PC-9 (cell line): ENCODE measurements around the gene TADA2B. TPM values are rescaled to one million over a fixed set of nuclear protein-coding genes. Genes with fewer than 3 reads are reported as not detected.
A peak's percentile ranks its signal among the peaks of the same experiment; 100 is the strongest.

Experiments
- BruUV-seq: library from RNA; stranded (reverse); fragments of 400-500 nt; replicated peaks from 2 replicates; lab custom pipeline; 2021; lab: Mats Ljungman, UMichigan
- CTCF ChIA-PET: fragments of 300-600 bp; sonication (Branson Sonifier 250); formaldehyde crosslinking; loops from one replicate; lab custom pipeline; 2022; ENCODE audit warnings: antibody characterized with exemption; lab: Charles Lee
- POLR2A ChIA-PET: fragments of 300-600 bp; sonication (Branson Sonifier 250); formaldehyde crosslinking; loops from one replicate; lab custom pipeline; 2022; ENCODE audit warnings: antibody characterized with exemption; ENCODE audit not compliant: unreplicated experiment; lab: Charles Lee
- DNase-seq, 2 experiments: peaks; one replicate each; pipeline versions ENCODE4 v3.0.0 to v3.0.0-alpha.2; 2015 to 2022; ENCODE audit warnings: mixed read lengths in 1 of 2
- H2AFZ ChIP-seq: fragments of 200-600 bp; sonication (generic); 2 replicates; pipeline ENCODE4 v1.8.1; 2017; ENCODE audit warnings: antibody characterized with exemption
- H3F3A ChIP-seq: fragments of 200-600 bp; sonication (generic); 2 replicates; pipeline ENCODE4 v1.8.1; 2017; ENCODE audit warnings: antibody characterized with exemption, mild to moderate bottlenecking, low read depth; ENCODE audit not compliant: insufficient read depth
- H3K27ac ChIP-seq: fragments of 200-600 bp; sonication (generic); 2 replicates; pipeline ENCODE4 v1.6.1; 2016; ENCODE audit warnings: mixed run types
- H3K27me3 ChIP-seq: fragments of 200-600 bp; sonication (generic); 2 replicates; pipeline ENCODE4 v1.6.1; 2016; ENCODE audit warnings: low read depth, mixed run types; ENCODE audit not compliant: insufficient read depth
- H3K36me3 ChIP-seq: fragments of 200-600 bp; sonication (generic); 2 replicates; pipeline ENCODE4 v1.6.1; 2016; ENCODE audit warnings: low read depth, mixed run types
- H3K4me1 ChIP-seq: fragments of 200-600 bp; sonication (generic); replicated peaks from 2 replicates; pipeline ENCODE4 v1.6.1; 2016; ENCODE audit warnings: mixed run types; ENCODE audit not compliant: insufficient read depth
- H3K4me2 ChIP-seq: fragments of 200-600 bp; sonication (generic); 2 replicates; pipeline ENCODE4 v1.6.1; 2017; ENCODE audit warnings: mixed run types
- H3K4me3 ChIP-seq: fragments of 200-600 bp; sonication (generic); 2 replicates; pipeline ENCODE4 v1.6.1; 2016; ENCODE audit warnings: mixed run types
- H3K79me2 ChIP-seq: fragments of 200-600 bp; sonication (generic); 2 replicates; pipeline ENCODE4 v1.6.1; 2017; ENCODE audit warnings: low read depth, mixed run types
- H3K9me2 ChIP-seq: fragments of 200-600 bp; sonication (generic); 2 replicates; pipeline ENCODE4 v1.8.1; 2017; ENCODE audit warnings: mild to moderate bottlenecking; ENCODE audit not compliant: insufficient read depth
- H3K9me3 ChIP-seq: fragments of 200-600 bp; sonication (generic); 2 replicates; pipeline ENCODE4 v1.8.1; 2016; ENCODE audit warnings: low read depth; ENCODE audit not compliant: insufficient read depth
- H4K20me1 ChIP-seq: fragments of 200-600 bp; sonication (generic); 2 replicates; pipeline ENCODE4 v1.8.1; 2017; ENCODE audit not compliant: insufficient read depth
- EZH2 ChIP-seq: fragments of 200-600 bp; sonication (generic); IDR thresholded peaks from 2 replicates; pipeline ENCODE4 v1.8.0; 2017; ENCODE audit warnings: antibody characterized with exemption, low read depth
- intact Hi-C: fragments of 100-400 bp; cut with micrococcal nuclease; formaldehyde crosslinking; loops from one replicate; pipeline ENCODE4 v1.10.0; 2022; ENCODE audit not compliant: unreplicated experiment
- total RNA-seq: library from RNA; stranded (reverse); gene quantifications from 2 replicates; pipeline ENCODE4 v1.2.3, GENCODE V29; 2021
- TF ChIP-seq, protein P1 (sequence below): fragments of 200-600 bp; sonication (generic); conservative IDR thresholded peaks from 2 replicates; pipeline ENCODE4 v1.6.1; 2017; ENCODE audit warnings: mixed run types, antibody characterized with exemption, mild to moderate bottlenecking, moderate library complexity

The TADA2B gene
- total RNA-seq, 1 experiment from 2014 or later = 9.5 TPM

DNA sequence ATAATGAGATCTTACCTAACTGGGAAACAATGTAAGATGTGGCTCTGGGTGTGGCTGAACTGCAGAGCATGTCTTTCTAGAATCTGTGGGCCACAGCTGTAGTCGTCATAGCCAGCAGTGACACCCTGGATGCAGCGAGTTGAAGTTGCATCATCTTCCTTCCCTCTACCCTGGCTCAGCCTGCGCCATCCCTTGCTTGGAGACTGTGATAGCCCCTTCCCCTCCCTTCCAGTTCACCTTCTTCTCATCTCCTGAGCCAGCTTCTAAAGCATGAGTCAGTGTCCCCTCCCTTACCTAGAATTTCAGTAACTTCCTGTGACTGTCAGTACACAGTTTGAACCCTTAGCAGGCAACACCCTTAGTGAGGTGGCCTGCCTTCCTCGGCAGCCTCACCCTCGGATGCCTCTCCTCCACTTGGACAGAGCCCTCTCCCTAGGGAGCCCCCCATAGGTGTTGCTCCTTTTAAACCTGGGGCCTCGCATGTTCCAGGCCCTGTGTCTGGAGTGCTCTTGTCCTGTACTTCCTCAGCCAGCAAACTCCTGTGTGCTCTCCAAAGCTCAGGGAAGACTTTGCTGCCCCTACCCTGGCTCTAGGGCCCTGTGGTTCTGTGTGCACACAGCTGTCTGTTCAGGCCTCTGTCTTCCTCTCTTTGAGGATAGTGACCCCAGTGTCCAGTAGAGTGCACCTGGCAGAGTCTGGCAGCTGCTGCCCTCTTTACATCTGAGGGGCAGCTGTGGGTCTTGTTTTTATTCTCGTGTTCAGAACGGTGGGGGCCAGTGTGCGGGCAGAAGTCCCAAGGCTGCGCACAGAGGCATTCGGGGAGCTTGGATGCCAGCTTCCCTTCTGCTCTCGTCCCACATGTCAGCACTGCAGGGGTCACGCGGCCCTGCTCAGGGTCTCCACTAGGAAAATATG lies 43.7 kb upstream of the TADA2B start:
- Histone ChIP-seq H3K4me2 (peak overlapping the region; percentile 57), H3K4me3 (no peak overlapping the region), H3K79me2 (0 out of 2 replicates have a peak, but pooled peaks cover 13% of the 10 kb centered on the region), H3K36me3 (no peaks in the 10 kb centered on the region), H2AFZ (no peak overlapping the region), H3K4me1 (peaks cover 26% of the 10 kb centered on the region), H3K27ac (peak overlapping the region; percentile 86), H3K9me2 (no peaks in the 10 kb centered on the region), H4K20me1 (no peaks in the 10 kb centered on the region), H3F3A (peaks cover 16% of the 10 kb centered on the region), H3K9me3 (no peaks in the 10 kb centered on the region), H3K27me3 (no peaks in the 10 kb centered on the region)
- intact Hi-C loops = loop anchor here (1.0 to 2.0 kb wide), 3 partner anchors 23 to 82 kb away; partner anchors contain the start of gene GRPEL1
- POLR2A ChIA-PET = no interaction called here
- CTCF ChIA-PET = interaction anchor here (1.0 kb wide), 1 partner anchor 43 kb away, joined by 3 read pairs; a partner anchor contains a TSS
- BruUV-seq = TSS peak; percentile 38
- TF ChIP-seq, protein P1, sequence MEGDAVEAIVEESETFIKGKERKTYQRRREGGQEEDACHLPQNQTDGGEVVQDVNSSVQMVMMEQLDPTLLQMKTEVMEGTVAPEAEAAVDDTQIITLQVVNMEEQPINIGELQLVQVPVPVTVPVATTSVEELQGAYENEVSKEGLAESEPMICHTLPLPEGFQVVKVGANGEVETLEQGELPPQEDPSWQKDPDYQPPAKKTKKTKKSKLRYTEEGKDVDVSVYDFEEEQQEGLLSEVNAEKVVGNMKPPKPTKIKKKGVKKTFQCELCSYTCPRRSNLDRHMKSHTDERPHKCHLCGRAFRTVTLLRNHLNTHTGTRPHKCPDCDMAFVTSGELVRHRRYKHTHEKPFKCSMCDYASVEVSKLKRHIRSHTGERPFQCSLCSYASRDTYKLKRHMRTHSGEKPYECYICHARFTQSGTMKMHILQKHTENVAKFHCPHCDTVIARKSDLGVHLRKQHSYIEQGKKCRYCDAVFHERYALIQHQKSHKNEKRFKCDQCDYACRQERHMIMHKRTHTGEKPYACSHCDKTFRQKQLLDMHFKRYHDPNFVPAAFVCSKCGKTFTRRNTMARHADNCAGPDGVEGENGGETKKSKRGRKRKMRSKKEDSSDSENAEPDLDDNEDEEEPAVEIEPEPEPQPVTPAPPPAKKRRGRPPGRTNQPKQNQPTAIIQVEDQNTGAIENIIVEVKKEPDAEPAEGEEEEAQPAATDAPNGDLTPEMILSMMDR = no peak
- TF ChIP-seq EZH2 = no peak
- peak; percentile 79 to 93 for DNase-seq

DNA sequence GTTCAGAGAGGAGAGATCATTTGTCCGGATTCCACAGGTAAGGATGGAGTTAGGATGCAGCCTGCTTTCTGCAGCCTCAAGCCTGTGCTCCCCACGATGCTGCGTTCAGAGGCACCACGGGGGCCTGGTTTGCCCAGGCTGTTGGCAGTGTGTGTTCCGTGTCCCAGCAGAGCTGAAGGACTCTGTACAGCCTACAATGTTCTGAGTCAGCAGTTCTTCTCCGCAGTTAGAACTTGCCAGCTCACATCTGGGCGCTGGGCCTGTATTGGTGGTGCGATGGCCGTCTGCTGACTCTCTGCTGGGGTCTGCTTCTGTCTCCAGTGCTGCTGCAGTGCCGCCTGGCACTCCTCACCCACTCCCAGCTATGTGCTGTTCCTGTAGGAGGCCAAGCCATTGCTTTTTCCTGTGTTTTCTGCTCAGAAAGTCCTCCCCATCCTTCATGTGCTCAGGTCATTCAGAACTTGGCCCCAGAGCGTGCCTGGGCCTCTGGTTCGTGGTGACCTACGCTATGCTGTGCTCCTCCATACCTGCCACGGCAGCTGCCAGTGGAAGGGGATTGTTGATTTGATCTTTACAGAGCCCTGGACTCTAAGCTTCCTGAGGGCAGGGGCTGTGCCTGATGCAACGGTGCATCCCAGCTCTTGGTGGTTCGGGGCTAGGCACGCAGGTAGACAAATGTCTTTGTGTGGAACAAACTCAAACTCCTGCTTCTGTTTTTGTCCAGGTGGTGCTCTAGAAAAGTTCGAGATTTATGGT lies 42.6 kb upstream of the TADA2B start:
- BruUV-seq = no TSS peak
- no peaks in the 10 kb centered on the region for H3K9me3 ChIP-seq
- no peaks in the 10 kb centered on the region for H4K20me1 ChIP-seq
- H3K4me3 ChIP-seq = no peak overlapping the region
- intact Hi-C loops = no loop called here
- POLR2A ChIA-PET = no interaction called here
- CTCF ChIA-PET = no interaction called here
- no peak overlapping the region for H3K27ac ChIP-seq
- no peak overlapping the region for H3K4me2 ChIP-seq
- TF ChIP-seq, protein P1 = no peak
- no peak for TF ChIP-seq EZH2
- H3K79me2 ChIP-seq = 0 out of 2 replicates have a peak, but pooled peaks cover 13% of the 10 kb centered on the region
- peaks cover 16% of the 10 kb centered on the region for H3F3A ChIP-seq
- no peak overlapping the region for H2AFZ ChIP-seq
- peaks cover 26% of the 10 kb centered on the region for H3K4me1 ChIP-seq
- H3K9me2 ChIP-seq = no peaks in the 10 kb centered on the region
- DNase-seq = no peak
- no peaks in the 10 kb centered on the region for H3K27me3 ChIP-seq
- no peaks in the 10 kb centered on the region for H3K36me3 ChIP-seq

GRCh38 chr4:7001271-7001670 lies 41.9 kb upstream of the TADA2B start:
- ChIA-PET POLR2A (no interaction called here), CTCF (no interaction called here)
- no peak for DNase-seq
- intact Hi-C loops = no loop called here
- H3K79me2 ChIP-seq = 0 out of 2 replicates have a peak, but pooled peaks cover 13% of the 10 kb centered on the region
- H4K20me1 ChIP-seq = no peaks in the 10 kb centered on the region
- H3F3A ChIP-seq = peaks cover 16% of the 10 kb centered on the region
- H3K4me2 ChIP-seq = no peak overlapping the region
- H2AFZ ChIP-seq = no peak overlapping the region
- H3K9me2 ChIP-seq = no peaks in the 10 kb centered on the region
- H3K27me3 ChIP-seq = no peaks in the 10 kb centered on the region
- H3K36me3 ChIP-seq = no peaks in the 10 kb centered on the region
- BruUV-seq = no TSS peak
- H3K4me1 ChIP-seq = peaks cover 26% of the 10 kb centered on the region
- H3K27ac ChIP-seq = no peak overlapping the region
- H3K9me3 ChIP-seq = no peaks in the 10 kb centered on the region
- H3K4me3 ChIP-seq = no peak overlapping the region
- TF ChIP-seq, protein P1 = no peak
- no peak for TF ChIP-seq EZH2
